Prostate gland (tissue), 2 donors: ENCODE results near the gene STAM. TPM values are rescaled to one million over a fixed set of nuclear protein-coding genes. Genes with fewer than 3 reads are reported as not detected.
"Not testable (repeated sequence)": the region's sequence is repeated elsewhere in the genome, so short reads cannot be mapped to it uniquely, and the experiment has no call there.

Experiments
- DNase-seq: peaks from one replicate; pipeline ENCODE4 v3.0.0-alpha.2; 2019; ENCODE audit warnings: low spot score
- H3K27ac ChIP-seq, 2 donors: fragments of 200-600 bp; sonication (generic); 2 replicates each; pipeline ENCODE4 v1.5.1; 2017 to 2019
- H3K27me3 ChIP-seq: fragments of 200-600 bp; sonication (generic); replicated peaks from 2 replicates; pipeline ENCODE4 v1.5.1; 2019; ENCODE audit not compliant: insufficient read depth
- H3K36me3 ChIP-seq, 2 donors: fragments of 200-600 bp; sonication (generic); 1 replicate in 1 of 2; 2 replicates in 1 of 2; pipeline versions ENCODE4 v1.5.1 to v1.8.1; 2017 to 2019
- H3K4me1 ChIP-seq: fragments of 200-600 bp; sonication (generic); replicated peaks from 2 replicates; pipeline ENCODE4 v1.5.1; 2019
- H3K4me3 ChIP-seq, 2 donors: fragments of 200-600 bp; sonication (generic); 2 replicates each; pipeline ENCODE4 v1.5.1; 2017 to 2019
- H3K9me3 ChIP-seq: fragments of 200-600 bp; sonication (generic); 2 replicates; pipeline ENCODE4 v1.5.1; 2017
- POLR2A ChIP-seq: fragments of 450-650 bp; IDR thresholded peaks from one replicate; pipeline ENCODE4 v1.6.1; 2016; ENCODE audit warnings: antibody characterized with exemption, mild to moderate bottlenecking
- POLR2AphosphoS5 ChIP-seq: sonication (generic); formaldehyde crosslinking; IDR thresholded peaks from one replicate; pipeline ENCODE4 v1.6.1; 2017; ENCODE audit warnings: antibody characterized with exemption
- WGBS: methylation state at CpG from one replicate; pipeline ENCODE4 v1.1.5; 2018; 5-methylcytosine and 5-hydroxymethylcytosine counted together
- intact Hi-C: fragments of 100-400 bp; cut with DNase I; formaldehyde crosslinking; loops from one replicate; pipeline ENCODE4 v1.14.2; 2022
- total RNA-seq, 2 donors: library from RNA; depleted of rRNA; stranded (reverse); fragments of >200 nt; gene quantifications; one replicate each; pipeline ENCODE4 v1.1.0, GENCODE V29; 2016
- TF ChIP-seq, protein P1 (sequence below), 4 experiments: fragments of 200-600 bp in 2 of 4; fragments of 450-650 bp in 2 of 4; sonication (generic) in 2 of 4; IDR thresholded peaks; 1 replicate in 3 of 4; 2 replicates in 1 of 4; pipeline ENCODE4 v1.5.1; 2016 to 2019; ENCODE audit warnings: antibody characterized with exemption in 4 of 4, mild to moderate bottlenecking in 2 of 4, moderate library complexity in 2 of 4

The STAM gene
- total RNA-seq, 2 donors from 2014 or later = 18.2 to 40.0 TPM

DNA sequence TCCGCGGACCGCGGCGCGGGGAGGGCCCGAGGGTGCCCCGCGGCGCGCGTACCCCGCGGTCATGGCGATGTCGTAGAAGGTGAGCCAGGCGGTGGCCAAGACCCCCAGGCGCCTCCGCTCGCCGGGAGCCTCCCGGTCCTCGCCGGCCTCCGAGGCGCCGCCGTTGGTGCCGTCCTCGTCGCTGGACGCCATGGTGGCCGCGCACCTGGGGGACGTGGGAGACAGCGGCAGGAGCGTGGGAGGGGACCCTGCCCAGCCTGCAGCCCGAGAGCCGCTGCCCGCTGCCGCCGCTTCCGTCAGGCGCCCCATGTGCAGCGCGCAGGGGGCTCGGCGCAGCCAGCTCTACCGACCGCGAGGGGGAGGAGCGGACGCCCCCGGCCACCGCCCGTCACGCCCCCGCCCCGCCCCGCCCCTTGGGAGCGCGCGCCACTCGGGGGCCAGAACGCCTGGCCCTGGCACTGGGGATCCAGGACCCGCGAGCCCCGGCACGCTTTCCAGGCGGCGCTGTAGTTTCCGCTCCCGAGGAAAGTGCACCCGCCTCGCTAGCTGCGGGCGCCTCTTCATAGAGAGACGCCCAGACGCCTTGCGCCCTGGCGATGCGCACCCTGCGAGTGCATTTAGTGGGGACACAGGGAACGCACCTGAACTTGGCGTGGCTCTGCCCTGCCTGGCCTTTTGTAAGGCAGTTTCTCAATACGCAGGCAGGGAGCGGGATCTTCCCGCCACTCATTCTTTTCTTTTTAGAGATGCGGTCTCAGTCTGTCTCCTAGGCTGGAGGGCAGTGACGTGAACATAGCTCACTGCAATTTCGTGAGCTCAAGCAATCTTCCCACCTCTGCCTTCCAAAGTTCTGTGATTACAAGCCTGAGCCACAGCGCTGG is 26.7 kb upstream of the STAM start, which contains the start of gene HACD1:
Gene HACD1, minus strand, starts transcription at position 344 of the 881 bp plus-strand sequence. Its CDS starts 35 bp downstream, at position 309.
- Histone ChIP-seq H3K9me3 (no peaks in the 10 kb centered on the region), H3K36me3 (no peaks in the 10 kb centered on the region), H3K27ac (peak within 1 kb of the TSS; percentile 90 to 94), H3K27me3 (no peaks in the 10 kb centered on the region), H3K4me3 (peak within 1 kb of the TSS; percentile 84 to 86), H3K4me1 (no peaks in the 10 kb centered on the region)
- TF ChIP-seq POLR2A = no peak
- TF ChIP-seq, protein P1, sequence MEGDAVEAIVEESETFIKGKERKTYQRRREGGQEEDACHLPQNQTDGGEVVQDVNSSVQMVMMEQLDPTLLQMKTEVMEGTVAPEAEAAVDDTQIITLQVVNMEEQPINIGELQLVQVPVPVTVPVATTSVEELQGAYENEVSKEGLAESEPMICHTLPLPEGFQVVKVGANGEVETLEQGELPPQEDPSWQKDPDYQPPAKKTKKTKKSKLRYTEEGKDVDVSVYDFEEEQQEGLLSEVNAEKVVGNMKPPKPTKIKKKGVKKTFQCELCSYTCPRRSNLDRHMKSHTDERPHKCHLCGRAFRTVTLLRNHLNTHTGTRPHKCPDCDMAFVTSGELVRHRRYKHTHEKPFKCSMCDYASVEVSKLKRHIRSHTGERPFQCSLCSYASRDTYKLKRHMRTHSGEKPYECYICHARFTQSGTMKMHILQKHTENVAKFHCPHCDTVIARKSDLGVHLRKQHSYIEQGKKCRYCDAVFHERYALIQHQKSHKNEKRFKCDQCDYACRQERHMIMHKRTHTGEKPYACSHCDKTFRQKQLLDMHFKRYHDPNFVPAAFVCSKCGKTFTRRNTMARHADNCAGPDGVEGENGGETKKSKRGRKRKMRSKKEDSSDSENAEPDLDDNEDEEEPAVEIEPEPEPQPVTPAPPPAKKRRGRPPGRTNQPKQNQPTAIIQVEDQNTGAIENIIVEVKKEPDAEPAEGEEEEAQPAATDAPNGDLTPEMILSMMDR (IDR thresholded peaks at IDR 0.05) = peak in 1 of 4 experiments; percentile 26
- peak; percentile 37 for TF ChIP-seq POLR2AphosphoS5
- WGBS = under 1% methylated on average over 33 of the region's 92 CpGs
- DNase-seq = peak; percentile 67
- intact Hi-C loops = no loop called here

DNA sequence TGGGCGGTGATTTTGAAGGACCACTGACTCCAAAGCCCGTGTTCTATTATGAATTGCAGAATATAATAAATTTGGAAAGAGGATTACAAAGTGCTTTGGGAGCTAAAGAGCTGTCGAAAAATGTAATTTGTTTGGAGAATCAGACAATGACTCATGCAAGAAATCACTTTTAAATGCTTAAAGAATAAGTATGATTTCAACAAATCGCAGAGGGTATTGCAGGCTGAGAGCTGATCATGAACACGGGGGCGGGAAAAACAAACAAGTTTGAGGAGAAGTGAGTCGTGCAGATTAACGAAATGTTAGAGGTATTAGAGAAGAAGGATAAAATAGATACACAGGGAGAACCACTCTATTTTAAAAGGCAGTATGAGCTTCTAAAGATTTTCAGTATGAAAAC is 21.9 kb upstream of the STAM start:
- WGBS = 65% methylated on average over 8 of the region's 8 CpGs
- no peak for DNase-seq
- H3K9me3 ChIP-seq = no peaks in the 10 kb centered on the region
- no peak overlapping the region for H3K27ac ChIP-seq
- TF ChIP-seq POLR2A (no peak), POLR2AphosphoS5 (no peak)
- TF ChIP-seq, protein P1 (IDR thresholded peaks at IDR 0.05) = no peak
- H3K4me3 ChIP-seq = no peak overlapping the region
- no peaks in the 10 kb centered on the region for H3K27me3 ChIP-seq
- no peaks in the 10 kb centered on the region for H3K36me3 ChIP-seq
- H3K4me1 ChIP-seq = no peaks in the 10 kb centered on the region
- intact Hi-C loops = no loop called here

DNA sequence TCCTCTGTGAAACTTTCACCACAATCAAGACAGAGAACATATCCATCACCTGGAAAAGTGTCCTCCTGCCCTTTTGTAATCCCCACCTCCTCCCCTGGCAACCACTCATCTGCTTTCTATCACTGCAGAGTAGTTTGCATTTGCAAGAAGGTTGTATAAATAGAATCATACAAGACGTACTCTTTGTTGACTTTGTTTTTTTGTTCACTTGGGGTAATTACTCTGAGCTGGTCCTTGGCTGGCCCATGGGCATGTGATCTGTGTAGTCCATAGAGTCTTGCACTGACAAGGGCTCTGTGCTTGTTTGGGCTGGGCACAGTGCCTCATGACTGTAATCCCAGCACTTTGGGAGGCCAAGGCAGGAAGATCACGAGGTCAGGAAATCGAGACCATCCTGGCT is 19.0 kb upstream of the STAM start:
- TF ChIP-seq POLR2A = no peak
- peak; percentile 81 for TF ChIP-seq POLR2AphosphoS5
- Histone ChIP-seq H3K36me3 (no peaks in the 10 kb centered on the region), H3K4me3 (no peak overlapping the region), H3K27me3 (no peaks in the 10 kb centered on the region), H3K27ac (peak overlapping the region in 1 of 2 donors; percentile 25), H3K4me1 (no peaks in the 10 kb centered on the region), H3K9me3 (no peaks in the 10 kb centered on the region)
- 47% methylated on average over 3 of the region's 3 CpGs for WGBS
- peak; percentile 35 for DNase-seq
- intact Hi-C loops = no loop called here

DNA sequence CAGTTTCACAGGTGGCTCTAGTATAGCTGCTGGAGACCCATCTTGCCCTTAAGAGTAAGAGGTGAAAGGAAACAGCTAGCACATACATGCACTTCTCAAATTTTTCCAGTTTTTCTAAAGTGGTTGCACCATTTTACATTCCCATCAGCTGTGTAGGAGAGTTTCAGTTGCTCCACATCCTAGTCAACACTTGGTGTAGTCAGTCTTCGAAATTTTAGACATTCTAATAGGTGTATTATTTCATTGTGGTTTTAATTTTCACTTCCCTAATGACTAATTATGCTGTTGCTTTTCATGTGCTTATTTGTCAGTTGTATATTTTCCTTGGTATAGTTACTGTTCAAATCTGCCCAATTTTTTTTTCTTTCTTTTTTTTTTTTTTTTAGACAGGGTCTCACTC is 17.3 kb upstream of the STAM start:
- WGBS = 72% methylated on average over 1 of the region's 1 CpG
- intact Hi-C loops = no loop called here
- TF ChIP-seq POLR2A = no peak
- no peak for TF ChIP-seq POLR2AphosphoS5
- TF ChIP-seq, protein P1 (IDR thresholded peaks at IDR 0.05) = no peak

DNA sequence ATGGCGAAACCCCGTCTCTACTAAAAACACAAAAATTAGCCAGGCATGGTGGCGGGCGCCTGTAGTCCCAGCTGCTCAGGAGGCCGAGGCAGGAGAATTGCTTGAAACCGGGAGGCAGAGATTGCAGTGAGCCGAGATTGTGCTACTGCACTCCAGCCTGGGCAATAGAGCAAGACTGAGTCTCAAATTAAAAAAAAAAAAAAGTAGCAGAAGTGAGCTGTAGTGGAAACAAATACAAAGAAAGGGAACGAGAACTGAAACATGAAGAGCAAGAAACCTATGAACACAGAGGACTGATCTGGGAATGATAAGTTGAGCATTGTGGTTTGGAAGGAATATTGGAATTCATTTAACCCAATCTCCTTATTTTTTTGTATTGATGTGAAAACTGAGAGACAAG is 11.4 kb upstream of the STAM start:
- H3K36me3 ChIP-seq, H3K9me3 ChIP-seq, H3K27ac ChIP-seq, H3K4me3 ChIP-seq, H3K4me1 ChIP-seq, intact Hi-C loops, H3K27me3 ChIP-seq, DNase-seq: not testable (repeated sequence)
- 82% methylated on average over 8 of the region's 8 CpGs for WGBS

More for the DNA sequence above, 17.3 kb upstream of the STAM start:
- H3K4me3 ChIP-seq = no peak overlapping the region
- no peaks in the 10 kb centered on the region for H3K36me3 ChIP-seq
- DNase-seq = no peak
- no peaks in the 10 kb centered on the region for H3K27me3 ChIP-seq
- no peaks in the 10 kb centered on the region for H3K9me3 ChIP-seq
- H3K4me1 ChIP-seq = no peaks in the 10 kb centered on the region
- H3K27ac ChIP-seq = no peak overlapping the region

DNA sequence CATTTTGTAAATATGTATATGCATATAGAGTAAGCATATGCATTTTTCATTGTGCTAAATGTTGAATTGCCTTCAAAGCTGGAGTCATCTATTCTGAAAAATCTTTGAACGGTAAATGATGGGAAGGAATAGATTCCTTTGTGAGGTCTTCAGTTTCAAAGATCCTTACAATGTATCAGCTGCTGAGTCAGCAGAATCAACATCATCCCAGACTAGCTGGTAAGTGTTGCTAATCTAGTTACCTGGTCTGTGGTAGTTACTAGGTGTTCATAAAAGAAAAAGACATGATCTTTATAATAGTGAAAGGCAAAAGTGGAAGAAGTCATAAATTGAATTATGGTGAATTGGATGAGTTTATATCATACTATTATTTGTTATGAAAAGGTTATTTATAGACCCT is 10.6 kb upstream of the STAM start:
- intact Hi-C loops = no loop called here
- no peak overlapping the region for H3K27ac ChIP-seq
- H3K4me1 ChIP-seq = no peaks in the 10 kb centered on the region
- no peaks in the 10 kb centered on the region for H3K36me3 ChIP-seq
- no peaks in the 10 kb centered on the region for H3K27me3 ChIP-seq
- no peak overlapping the region for H3K4me3 ChIP-seq
- no peak for DNase-seq
- no peaks in the 10 kb centered on the region for H3K9me3 ChIP-seq
- WGBS = 80% methylated on average over 1 of the region's 1 CpG
- TF ChIP-seq POLR2A (no peak), POLR2AphosphoS5 (no peak)
- TF ChIP-seq, protein P1 (IDR thresholded peaks at IDR 0.05) = no peak
